NCI-H2196 treated with DMSO at 0.1 percent for 48 hours (cell line): ENCODE measurements around the gene FHL2.

Experiments
- DNase-seq: peaks from one replicate; lab custom pipeline; 2025; ENCODE audit not compliant: unreplicated experiment; lab: John Stamatoyannopoulos, UW

FHL2 gene

GRCh38 chr2:105321875-105322646 is 76.8 kb downstream of the FHL2 start:
- DNase-seq, result no peak

- no peak for DNase-seq
These were observed 78.1 kb downstream of the FHL2 start for GRCh38 chr2:105320651-105321215.

- DNase-seq, result no peak
These were observed 80.9 kb downstream of the FHL2 start for GRCh38 chr2:105317937-105318336.

GRCh38 chr2:105315314-105315713 is 83.5 kb downstream of the FHL2 start:
- DNase-seq, result no peak

GRCh38 chr2:105313877-105314276 is 85.0 kb downstream of the FHL2 start:
- DNase-seq, result no peak
